Measurements from ENCODE around the gene GRID1.
"Not testable (repeated sequence)": the region's sequence is repeated elsewhere in the genome, so short reads cannot be mapped to it uniquely, and the experiment has no call there.

The GRID1 gene

DNA sequence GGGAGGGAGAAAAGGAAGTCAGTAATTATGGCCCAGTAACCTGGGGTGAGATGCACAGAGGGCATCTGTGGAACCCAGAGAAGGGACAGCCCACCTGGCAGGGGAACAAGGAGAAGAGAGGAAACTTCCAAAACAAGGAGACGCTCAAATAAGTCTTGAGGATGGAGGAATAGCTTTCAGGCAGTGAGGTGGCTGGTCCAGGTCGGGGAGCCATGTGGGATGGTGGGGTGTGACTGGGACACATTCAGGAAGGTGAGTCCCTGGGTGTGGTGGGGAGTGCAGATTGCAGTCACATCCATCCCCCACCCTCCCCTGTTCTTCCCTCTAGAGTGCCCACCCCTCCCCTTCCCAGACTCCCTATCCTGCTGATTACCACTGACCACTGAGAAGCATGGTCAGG is 175.4 kb downstream of the GRID1 start:
- DNase-seq (ENCODE audit: low spot score) = no peak

DNA sequence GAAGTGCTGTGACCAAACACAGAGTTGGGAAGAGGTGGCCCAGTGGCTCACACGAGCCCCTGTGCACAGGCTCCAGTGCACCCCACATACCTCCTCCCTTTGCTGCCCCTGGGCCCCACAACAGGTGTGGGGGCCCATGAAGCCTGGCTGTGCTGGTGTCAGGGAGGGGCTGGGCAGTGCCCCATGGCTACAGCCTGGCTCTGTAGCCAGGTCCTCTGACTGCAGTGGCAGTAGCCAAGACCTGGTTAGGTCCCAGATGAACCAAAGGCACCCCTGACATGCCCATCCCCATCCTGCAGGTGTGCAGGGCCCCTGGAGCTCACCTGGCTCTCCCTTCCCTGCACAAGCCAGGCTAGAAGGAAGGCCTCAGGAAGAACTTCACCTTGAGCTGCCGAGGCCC is 176.3 kb downstream of the GRID1 start:
- DNase-seq (ENCODE audit: low spot score) = no peak

DNA sequence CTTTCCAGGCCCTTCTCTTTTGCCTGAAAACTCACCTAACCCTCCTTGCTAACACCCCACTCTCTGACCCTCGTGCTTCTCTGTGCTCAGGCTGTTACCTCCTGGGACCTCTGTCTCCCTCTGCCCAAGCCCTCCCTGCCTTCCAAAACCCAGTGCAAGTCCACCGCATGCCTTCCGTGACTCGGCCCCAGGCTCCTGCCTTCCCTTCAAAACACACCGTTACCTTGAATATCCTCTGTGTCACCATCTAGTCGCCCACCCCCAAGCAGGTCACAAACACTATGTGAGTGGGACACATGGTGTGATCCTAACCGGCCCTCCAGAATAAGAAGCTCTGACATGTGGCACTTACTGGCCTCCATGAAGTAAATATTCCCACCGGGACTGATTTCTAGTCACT is 176.7 kb downstream of the GRID1 start:
- no peak for DNase-seq (ENCODE audit: low spot score)

DNA sequence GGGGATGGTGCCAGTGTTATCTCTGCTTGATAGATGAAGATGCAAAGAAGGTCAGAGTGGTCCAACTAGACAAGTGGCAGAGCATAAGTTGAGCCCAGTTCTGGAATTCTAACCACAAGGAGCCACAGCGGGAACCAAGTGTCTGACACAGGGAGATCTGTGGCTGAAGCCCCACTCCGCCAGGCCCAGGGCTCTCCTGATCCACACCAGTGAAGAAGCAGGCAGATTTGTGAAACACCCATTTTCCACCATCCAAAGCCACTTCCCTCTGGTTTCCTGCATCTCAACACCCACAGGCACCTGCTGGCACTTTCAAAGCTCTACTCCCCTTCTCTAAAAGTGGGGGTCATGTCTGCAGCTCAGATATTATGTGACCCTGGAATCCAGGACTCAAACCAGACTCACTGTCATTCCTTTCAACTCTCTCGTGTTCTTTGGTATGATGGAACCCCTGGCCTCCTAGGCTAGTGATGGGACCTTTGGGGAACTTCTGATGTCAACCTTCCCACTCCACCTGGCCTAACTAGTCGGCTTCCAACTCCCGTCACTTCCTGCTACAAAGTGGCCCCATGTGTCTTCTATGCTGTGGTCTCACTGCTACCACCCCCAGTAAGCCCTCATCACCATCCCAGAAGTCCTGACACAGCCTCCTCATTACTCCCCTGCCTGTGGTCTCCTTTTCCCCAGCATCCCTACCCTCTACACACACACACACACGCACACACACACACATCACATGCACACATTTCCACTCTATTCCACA is 177.6 kb downstream of the GRID1 start:
- DNase-seq (ENCODE audit: low spot score) = peak; percentile 11

DNA sequence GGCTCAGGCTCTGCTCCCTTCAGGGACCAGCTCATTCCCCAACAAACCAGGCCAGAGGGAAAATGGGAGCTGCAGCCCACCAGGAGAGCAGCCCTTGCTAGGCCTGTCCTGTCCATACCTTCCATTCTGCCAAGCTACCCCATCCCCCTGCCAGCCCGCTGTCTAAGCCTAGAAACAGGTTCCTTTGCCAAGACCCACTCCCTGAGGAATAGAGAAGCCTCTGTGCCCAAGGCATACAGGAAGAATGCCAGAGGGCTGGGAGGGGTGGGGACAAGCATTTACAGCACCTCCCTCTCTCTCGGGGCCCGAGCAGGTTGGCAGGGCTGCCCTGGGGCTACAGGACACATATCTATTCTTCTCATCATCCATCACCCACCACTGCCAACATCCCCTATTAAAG is 178.3 kb downstream of the GRID1 start:
- peak; percentile 37 for DNase-seq (ENCODE audit: low spot score)

DNA sequence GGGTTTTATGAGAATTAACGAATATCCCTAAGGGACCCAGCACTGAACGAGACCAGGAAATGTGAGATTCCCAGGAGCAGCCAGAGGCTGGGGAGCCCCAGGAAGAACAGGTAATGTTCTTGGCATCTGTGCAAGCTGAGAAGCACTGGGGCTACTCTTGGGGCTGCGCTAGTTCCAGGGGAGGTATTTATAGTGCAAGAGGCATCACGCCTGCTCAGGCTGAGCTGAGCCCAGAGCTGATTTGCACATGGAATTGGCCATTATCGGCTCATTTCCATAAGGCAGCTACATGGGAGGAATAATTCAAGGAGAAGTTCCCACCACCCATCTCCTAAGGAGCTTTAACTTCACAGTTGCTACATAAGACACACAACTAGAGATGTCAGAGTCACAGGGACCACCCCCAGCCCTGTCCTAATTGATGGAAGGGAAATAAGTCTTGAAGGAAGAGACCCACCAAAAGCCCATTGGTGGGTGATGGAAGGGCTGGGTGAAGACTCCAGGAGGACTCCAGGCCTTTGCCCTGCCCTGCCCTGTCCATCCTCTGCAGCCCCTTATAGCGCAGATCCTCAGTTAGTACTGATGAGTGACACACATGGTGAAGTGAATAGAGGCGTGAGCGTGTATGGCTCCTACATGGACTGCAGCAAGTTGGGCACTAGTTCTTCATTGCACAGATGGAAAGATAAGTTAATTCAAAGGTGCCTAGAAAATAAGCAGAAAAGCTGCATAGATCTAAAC is 178.9 kb downstream of the GRID1 start:
- DNase-seq (ENCODE audit: low spot score) = peak; percentile 15

DNA sequence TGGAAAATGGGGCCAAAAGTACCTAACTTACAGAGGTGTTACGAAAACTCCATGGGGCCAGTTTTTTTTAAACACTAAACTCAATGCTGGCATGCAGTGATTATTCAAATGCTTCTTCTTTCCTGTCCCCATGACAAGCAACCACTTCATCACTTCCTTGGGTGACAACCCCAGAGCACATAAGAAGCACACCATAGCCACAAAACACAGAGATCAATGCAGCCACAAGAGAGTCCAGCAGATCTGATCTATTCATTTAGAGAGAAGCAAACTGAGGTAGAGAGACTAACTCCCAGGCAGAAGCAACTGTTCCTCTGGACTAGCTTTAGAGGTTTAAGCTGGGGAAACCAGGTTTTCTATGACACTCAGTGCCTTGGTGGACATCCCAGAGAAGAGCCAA is 180.0 kb downstream of the GRID1 start:
- DNase-seq (ENCODE audit: low spot score) = no peak

DNA sequence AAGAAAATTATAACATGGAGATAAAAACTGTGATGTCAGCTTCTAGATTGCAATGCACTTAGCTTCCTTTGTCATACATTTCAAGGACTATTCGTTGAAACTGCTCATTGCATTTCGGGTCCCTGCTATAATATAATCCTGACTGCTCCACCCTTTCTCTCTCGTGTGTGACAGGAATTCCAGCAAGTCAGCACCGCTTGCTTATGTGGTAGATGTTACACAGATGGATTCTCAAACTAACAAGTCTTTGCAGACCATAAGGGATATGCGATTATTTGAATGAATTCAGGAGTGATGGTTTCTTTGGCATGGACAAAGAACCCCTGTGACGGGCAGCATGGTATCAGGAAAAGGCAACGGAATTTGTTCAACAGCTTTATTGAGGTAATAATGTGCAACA is 184.0 kb downstream of the GRID1 start:
- DNase-seq (ENCODE audit: low spot score) = peak; percentile 5

DNA sequence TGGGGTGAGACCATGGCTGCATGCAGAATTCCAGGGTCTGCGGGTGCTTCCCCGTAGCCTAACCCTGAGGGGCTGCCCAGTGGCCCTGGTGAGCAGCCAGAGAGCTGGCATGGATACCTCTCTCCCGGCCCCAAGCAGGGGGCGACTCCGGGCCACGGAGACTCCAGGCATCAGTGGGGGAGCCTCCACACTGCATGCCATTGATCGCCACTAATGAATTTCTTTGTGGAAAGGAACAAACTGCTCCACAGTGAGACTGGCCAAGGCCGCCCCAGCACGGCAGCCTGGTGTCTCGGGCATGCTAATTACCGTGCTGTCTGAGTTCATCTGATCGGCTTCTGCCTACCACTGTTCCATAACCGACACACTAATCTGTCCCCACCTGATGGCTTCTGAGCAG is 184.4 kb downstream of the GRID1 start:
- DNase-seq (ENCODE audit: low spot score) = peak; percentile 18

DNA sequence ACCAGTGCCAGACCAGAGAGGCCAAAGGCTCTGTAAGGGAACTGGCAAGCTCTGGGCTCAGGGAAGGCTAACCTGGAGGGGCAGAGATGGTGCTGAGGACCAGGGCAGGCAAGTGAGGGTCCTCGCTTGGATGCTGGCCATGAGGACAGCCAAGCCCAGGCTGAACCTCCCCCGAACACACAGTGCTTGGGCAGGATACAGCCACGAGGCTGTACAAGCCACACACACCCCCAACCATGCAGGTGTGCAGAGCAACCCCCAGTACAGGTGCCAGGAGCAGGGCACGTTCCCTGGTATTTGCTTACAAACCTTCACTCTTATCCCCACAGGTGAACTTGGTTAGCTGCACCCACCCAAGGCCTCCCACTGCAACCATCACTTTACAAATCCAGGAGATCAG is 185.7 kb downstream of the GRID1 start:
- DNase-seq (ENCODE audit: low spot score) = no peak

DNA sequence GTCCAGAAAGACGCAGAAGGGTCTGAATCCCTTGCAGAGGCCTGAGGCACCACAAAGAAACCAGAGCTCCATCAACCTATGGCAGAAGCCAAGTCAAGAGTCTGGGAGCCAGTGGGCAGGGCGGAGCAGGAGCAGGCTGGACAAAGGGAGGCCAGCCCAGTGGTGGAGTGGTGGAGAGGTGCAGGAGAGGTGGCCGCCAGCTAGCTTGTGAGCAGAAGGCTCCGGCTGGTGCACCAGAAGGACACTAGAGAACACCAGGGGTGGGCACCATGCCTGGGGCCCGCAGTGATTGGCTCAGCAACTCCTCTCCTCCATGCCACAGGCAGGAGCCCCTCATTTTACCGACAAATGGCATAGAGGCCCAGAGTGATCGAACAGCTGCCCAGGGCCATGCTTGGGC is 186.6 kb downstream of the GRID1 start:
- DNase-seq (ENCODE audit: low spot score) = no peak

DNA sequence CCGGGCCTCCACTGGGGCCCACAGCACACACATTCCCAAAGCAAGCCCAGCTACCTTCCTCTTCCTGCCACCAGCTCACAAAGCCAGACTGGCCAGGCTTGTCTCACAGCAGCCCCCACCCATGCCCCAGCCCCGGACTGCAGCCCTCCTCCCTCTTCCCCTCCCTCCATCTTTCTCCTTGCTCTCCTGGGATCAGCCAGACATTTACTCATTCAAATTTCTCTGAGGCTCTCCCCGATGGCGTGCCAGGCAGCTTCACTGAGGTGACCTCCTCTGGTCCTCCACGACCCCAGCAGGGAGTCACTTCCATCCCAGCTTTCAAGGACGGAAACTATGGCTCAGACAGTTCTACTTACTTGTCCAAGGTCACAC is 187.5 kb downstream of the GRID1 start:
- no peak for DNase-seq (ENCODE audit: low spot score)

DNA sequence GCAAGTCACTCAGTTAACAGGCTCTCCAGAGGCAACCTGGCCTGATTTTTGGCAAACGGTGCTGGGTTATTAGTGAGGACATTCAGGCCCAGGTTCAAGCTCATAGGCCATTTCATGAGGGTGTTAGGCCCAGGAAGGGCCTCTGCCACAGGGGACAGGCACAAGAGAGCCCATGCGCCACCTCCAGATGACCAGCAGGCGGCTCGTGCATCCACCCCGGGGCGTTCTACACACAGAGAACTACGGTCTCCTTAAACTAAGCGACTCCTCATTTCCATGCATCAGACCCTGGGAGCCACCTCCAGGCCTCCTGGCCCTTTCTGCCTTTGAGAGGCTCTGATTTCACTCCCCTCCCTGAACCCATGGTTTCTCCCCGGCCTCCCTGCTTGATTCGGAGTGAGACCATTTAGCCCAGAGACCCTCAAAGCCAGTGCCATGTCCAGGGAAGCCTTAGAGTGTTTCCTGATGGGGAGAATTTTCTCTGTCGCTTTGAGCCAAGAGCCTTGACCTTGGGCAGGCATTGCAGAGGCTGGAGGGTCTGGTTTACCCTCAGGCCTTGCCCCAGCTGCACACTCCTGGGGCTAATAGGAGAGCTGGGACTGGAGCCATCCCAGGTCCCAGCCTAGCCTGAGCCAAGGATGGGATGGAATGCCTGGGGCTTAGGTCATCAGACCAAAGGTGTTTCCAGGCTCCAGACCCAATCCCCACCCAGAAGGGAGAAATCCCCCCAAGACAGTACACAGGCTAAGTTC is 188.0 kb downstream of the GRID1 start:
- DNase-seq (ENCODE audit: low spot score) = no peak

DNA sequence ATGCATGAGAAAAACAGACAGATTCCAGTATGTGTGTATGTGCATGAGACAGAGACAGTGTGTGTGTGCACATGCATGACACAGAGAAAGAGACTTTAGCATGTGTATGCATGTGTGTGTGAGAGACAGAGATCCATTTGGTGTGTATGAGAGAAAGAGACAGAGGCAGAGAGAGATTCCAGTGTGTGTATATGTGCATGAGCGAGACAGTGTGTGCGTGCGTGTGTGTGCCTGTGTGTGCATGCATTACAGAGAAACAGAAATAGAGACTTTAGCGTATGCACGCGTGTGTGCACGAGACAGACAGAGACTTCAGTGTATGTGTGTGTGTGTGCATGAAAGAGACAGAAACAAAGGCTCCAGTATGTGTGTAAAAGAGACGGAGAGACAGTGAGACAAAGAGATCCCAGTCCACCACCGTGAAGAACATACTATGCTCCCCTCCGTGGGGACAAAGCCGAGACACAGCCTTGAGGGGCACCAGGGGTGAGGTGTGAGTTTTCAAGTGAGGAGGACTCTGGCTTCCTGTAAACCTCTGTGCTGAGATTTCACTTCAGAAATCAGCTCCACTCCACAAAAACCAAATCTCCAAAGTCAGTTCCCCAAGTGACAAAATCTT is 188.9 kb downstream of the GRID1 start:
- DNase-seq (ENCODE audit: low spot score) = no peak

DNA sequence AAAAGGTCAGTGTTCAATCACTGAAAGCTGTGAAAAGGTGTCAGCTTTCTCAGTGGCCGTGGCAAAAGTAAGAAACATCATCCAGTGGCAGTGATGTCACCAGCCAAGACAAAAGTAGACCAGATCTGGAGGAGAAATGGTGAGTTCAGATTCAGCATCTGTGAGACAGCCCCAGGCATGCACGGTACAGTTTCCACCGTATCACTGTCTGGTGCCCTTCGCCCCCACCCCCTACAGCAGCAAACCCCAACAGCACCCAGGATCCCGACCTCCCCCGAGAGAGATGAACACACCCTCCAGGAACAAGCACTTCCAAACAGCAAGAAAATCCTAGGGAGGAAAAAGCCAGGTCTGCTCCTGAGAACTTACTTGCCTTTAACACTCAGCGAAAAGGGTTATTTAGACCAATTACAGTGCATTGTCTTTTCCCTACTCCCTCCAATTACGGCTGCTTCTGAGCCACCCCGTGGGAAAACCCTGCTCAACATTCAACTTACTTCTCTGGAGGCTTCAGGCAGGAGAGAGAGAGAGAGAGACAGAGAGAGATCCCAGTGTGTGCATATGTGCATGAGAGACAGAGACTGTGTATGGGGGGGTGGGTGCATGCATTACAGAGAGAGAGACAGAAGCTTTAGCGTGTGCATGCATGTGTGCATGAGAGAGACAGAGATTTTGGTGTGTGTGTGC is 189.6 kb downstream of the GRID1 start:
- DNase-seq (ENCODE audit: low spot score) = no peak

DNA sequence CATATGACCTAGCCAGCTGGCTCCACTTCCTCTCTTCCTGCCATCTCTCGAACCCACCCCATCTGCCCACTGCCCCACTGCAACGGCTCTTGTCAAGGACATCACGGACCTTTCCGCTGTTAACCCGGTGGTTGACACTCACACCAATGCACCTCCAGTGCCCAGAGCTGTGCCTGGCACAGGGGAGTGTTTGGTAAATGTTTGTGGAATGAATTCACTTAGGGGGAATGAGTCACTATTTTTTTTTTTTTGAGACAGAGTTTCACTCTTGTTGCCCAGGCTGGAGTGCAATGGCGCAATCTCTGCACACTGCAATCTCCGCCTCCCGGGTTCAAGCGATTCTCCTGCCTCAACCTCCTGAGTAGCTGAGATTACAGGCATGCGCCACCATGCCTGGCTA is 191.1 kb downstream of the GRID1 start:
- not testable (repeated sequence) for DNase-seq (ENCODE audit: low spot score)

DNA sequence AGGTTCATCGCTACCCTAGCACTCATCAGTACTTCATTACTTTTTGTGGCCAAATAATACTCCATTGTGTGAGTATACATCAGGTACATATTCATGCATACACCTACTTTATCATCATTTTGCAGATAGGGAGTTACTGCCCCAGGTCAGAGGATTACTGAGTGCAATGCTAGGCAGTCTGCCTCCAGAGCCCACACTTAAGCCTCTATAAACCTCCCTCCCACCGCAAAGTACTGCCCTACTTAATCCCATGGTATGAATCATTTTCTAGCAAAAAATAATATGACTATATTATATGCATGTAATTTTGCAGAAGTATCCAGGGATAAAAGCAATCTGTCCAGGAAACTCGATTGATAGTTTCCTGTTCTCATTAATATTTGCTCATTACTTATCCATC is 194.3 kb downstream of the GRID1 start:
- DNase-seq (ENCODE audit: low spot score) = no peak

DNA sequence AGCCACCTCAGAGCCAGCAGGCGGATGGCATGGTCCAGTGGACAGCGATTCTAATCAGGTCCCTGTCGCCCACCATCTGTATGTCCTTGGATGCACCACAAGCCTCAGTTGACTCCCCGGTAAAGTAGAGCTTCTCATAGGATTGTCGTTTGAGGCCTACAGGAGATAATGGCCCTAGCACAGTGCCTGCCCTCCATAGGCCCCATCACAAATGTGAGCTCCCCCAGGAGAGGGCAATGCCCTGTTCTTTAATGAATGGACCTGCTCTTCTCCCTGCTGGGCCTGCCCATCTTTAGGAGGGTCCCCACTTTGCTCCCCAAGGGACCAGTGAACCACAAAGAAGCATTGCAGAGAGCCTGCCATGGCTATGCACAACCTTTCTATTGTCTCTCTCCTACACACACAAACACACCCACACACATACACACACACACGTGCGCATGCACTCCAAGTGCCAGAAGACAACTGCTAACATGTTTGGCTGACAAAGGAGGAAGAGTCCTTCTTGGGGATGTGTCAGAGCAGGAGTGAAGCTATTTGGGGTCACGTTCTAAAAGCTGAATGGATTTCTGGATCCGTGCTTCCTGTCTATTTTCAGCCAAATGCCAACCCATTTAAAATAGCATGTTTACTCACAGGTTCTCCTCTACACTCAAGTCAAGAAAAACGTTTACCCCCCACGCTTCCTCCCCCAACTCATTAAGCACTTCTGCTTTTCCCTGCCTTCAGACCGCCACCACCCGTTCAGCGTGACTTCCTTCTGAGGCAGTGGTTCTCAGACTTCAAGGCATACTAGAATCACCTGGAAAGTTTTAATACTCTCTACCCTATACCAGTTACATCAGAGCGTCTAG is 196.1 kb downstream of the GRID1 start:
- no peak for DNase-seq (ENCODE audit: low spot score)

DNA sequence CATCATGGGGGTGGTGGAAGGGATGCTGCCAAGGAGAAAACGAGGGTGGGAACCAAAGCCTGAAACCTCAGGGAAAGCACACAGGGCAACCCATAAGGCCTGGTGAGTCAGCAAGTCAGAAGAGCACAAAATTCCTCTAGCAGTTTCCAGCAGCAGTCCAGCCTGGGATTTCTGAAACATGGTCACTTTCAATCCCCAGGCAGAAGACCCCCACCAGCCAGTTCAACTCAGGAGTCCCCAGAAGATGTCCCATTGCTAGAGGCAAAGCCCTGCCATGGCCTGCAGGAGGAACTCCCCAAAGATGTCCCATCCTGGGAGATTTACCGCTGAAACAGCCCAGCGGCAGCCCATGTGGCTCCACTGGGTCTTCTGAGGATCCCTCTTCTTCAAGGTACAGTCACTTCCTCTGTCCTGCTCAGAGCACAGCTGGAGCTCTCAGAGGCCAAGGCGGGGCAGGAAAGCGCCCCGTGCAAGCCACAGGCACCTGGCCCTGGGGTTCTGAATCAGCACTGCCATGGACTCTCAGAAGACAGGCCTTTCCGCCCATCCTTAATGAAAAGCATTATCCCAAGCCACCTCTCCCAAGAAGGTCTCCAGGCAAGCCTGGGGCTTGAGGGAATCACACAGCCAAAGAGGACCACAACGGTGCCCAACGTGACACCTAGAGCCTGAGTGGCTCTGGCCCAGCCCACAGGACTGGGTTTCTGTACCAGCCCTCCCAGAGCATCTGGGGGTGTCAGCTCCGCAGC is 196.9 kb downstream of the GRID1 start:
- DNase-seq (ENCODE audit: low spot score) = peak; percentile 46

DNA sequence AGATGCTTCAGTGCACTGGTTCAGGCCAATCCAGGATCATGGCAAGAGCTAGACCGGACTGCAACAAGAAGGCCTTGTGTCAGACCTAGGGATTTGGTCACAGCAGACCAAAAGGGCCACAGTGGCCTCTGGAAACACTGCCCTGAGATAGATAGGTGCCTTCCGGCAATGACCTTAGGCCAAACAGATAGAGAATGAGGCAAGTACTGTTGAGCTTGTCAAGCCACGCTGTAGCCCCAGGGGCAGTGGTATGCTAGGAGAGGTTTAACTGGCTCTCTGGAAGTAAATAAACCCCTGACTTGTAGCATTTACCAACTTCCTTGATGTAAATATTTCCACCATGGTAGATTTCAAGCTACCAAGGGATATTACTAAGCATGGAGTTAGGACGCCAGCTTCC is 197.5 kb downstream of the GRID1 start:
- DNase-seq (ENCODE audit: low spot score) = no peak
